ENCODE data around the gene KDELR1.

DNA sequence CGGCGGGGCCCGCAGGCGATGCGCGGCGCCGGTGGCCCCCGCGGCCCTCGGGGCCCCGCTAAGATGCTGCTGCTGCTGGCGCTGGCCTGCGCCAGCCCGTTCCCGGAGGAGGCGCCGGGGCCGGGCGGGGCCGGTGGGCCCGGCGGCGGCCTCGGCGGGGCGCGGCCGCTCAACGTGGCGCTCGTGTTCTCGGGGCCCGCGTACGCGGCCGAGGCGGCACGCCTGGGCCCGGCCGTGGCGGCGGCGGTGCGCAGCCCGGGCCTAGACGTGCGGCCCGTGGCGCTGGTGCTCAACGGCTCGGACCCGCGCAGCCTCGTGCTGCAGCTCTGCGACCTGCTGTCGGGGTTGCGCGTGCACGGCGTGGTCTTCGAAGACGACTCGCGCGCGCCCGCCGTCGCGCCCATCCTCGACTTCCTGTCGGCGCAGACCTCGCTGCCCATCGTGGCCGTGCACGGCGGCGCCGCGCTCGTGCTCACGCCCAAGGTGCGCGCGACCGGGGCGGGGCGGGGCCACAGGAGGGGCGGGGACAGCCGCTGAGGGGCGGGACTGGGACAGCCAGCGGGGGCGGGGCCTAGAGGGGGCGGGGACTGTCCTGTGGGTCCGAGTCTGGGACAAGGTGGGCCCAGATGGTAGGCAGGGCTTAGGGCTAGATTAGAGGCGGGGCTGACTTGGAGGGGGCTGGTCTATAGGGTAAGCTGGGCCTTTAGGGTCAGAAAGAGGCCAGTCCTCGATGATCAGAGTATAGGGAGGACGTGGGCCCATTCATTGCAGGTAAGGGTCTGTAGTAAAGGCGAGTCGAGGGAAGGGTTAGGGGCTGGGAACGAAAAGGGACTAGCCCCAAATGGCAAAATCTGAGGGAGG lies 7.3 kb upstream of the KDELR1 start:
- TF ChIP-seq, protein P1, sequence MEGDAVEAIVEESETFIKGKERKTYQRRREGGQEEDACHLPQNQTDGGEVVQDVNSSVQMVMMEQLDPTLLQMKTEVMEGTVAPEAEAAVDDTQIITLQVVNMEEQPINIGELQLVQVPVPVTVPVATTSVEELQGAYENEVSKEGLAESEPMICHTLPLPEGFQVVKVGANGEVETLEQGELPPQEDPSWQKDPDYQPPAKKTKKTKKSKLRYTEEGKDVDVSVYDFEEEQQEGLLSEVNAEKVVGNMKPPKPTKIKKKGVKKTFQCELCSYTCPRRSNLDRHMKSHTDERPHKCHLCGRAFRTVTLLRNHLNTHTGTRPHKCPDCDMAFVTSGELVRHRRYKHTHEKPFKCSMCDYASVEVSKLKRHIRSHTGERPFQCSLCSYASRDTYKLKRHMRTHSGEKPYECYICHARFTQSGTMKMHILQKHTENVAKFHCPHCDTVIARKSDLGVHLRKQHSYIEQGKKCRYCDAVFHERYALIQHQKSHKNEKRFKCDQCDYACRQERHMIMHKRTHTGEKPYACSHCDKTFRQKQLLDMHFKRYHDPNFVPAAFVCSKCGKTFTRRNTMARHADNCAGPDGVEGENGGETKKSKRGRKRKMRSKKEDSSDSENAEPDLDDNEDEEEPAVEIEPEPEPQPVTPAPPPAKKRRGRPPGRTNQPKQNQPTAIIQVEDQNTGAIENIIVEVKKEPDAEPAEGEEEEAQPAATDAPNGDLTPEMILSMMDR (conservative IDR thresholded peaks at IDR 0.05; ENCODE audit: low read depth, low read length) = no peak
- TF ChIP-seq EZH2 (IDR thresholded peaks at IDR 0.05; ENCODE audit: borderline replicate concordance, low read depth, low read length, poor library complexity, severe bottlenecking) = no peak
